ENCODE measurements around the gene TMEM54. TPM values are rescaled to one million over a fixed set of nuclear protein-coding genes. Genes with fewer than 3 reads are reported as not detected.

The TMEM54 gene
- total and polyA plus RNA-seq, 9 of the 15 experiments (the other 6 are each of a cell fraction or from before 2014, with no cell fraction given), result 1.00 to 16.2 (median 8.2) TPM

- TF ChIP-seq, protein P1, sequence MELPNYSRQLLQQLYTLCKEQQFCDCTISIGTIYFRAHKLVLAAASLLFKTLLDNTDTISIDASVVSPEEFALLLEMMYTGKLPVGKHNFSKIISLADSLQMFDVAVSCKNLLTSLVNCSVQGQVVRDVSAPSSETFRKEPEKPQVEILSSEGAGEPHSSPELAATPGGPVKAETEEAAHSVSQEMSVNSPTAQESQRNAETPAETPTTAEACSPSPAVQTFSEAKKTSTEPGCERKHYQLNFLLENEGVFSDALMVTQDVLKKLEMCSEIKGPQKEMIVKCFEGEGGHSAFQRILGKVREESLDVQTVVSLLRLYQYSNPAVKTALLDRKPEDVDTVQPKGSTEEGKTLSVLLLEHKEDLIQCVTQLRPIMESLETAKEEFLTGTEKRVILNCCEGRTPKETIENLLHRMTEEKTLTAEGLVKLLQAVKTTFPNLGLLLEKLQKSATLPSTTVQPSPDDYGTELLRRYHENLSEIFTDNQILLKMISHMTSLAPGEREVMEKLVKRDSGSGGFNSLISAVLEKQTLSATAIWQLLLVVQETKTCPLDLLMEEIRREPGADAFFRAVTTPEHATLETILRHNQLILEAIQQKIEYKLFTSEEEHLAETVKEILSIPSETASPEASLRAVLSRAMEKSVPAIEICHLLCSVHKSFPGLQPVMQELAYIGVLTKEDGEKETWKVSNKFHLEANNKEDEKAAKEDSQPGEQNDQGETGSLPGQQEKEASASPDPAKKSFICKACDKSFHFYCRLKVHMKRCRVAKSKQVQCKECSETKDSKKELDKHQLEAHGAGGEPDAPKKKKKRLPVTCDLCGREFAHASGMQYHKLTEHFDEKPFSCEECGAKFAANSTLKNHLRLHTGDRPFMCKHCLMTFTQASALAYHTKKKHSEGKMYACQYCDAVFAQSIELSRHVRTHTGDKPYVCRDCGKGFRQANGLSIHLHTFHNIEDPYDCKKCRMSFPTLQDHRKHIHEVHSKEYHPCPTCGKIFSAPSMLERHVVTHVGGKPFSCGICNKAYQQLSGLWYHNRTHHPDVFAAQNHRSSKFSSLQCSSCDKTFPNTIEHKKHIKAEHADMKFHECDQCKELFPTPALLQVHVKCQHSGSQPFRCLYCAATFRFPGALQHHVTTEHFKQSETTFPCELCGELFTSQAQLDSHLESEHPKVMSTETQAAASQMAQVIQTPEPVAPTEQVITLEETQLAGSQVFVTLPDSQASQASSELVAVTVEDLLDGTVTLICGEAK (IDR thresholded peaks at IDR 0.05), result peak; percentile 53
- TF ChIP-seq, protein P1 (CRISPR knock-in tag; IDR thresholded peaks at IDR 0.05), result 0 out of 2 replicates have a peak, but pooled peaks have one; percentile 22
- TF ChIP-seq KDM2B (CRISPR knock-in tag; IDR thresholded peaks at IDR 0.05) (peak; percentile 89), MXI1 (IDR thresholded peaks at IDR 0.05; ENCODE audit: low read depth, low read length) (no peak), ATF2 (CRISPR knock-in tag; IDR thresholded peaks at IDR 0.05) (0 out of 2 replicates have a peak, but pooled peaks have one; percentile 18), NCOA2 (IDR thresholded peaks at IDR 0.05; ENCODE audit: partially characterized antibody in 2 of 2) (no peak), SAP30 (IDR thresholded peaks at IDR 0.05; ENCODE audit: borderline replicate concordance, insufficient read depth, low read depth, low read length, poor library complexity, severe bottlenecking) (peak; percentile 51), NFATC3 (IDR thresholded peaks at IDR 0.05) (no peak), ZNF124 (CRISPR knock-in tag; IDR thresholded peaks at IDR 0.05) (no peak), BCOR (IDR thresholded peaks at IDR 0.05) (peak; percentile 84), ZNF282 (CRISPR knock-in tag; IDR thresholded peaks at IDR 0.05) (0 out of 2 replicates have a peak, but pooled peaks have one; percentile 44), PHF20 (IDR thresholded peaks at IDR 0.05; ENCODE audit: partially characterized antibody) (peak; percentile 32), CXXC5 (CRISPR knock-in tag; IDR thresholded peaks at IDR 0.05) (peak; percentile 73), ETS1 (conservative IDR thresholded peaks at IDR 0.05; ENCODE audit: control insufficient read depth, low read depth, low read length) (0 out of 2 replicates have a peak, but pooled peaks have one; percentile 10)
These were observed at the start of gene TMEM54 (continued) for GRCh38 chr1:32900956-32901822.

All from K562 (cell line).